Measurements from ENCODE around the gene CYP1A2.

DNA sequence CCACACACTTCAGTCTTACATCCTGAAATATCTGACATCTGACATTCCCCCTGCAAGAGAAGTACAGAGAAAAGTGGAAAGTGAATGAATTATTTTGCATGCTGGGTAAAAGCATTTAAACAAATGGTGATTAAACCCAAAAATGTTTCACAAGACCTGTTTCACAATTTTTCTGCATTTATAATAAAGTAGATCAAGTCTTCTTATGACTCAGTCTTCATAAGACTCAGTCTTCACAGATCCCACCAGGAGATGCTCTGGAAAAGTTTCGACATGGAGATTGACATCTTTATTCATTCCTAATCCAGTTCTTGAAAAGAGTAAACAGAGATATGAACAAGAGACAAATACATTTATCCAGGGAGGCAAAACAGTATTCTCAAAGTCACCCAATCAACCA is 39.6 kb upstream of the CYP1A2 start:
- TF ChIP-seq, protein P1, sequence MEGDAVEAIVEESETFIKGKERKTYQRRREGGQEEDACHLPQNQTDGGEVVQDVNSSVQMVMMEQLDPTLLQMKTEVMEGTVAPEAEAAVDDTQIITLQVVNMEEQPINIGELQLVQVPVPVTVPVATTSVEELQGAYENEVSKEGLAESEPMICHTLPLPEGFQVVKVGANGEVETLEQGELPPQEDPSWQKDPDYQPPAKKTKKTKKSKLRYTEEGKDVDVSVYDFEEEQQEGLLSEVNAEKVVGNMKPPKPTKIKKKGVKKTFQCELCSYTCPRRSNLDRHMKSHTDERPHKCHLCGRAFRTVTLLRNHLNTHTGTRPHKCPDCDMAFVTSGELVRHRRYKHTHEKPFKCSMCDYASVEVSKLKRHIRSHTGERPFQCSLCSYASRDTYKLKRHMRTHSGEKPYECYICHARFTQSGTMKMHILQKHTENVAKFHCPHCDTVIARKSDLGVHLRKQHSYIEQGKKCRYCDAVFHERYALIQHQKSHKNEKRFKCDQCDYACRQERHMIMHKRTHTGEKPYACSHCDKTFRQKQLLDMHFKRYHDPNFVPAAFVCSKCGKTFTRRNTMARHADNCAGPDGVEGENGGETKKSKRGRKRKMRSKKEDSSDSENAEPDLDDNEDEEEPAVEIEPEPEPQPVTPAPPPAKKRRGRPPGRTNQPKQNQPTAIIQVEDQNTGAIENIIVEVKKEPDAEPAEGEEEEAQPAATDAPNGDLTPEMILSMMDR (IDR thresholded peaks at IDR 0.05), result no peak
- TF ChIP-seq POLR2A (IDR thresholded peaks at IDR 0.05), result no peak
